Tibial artery (tissue), 4 donors: ENCODE measurements around the gene PDE7B.

Source experiments
- DNase-seq, 2 donors: peaks; one replicate each; pipeline ENCODE4 v3.0.0-alpha.2; 2019
- H3K27ac ChIP-seq, 2 donors: fragments of 200-600 bp; sonication (generic) in 1 of 2; 1 replicate in 1 of 2; 2 replicates in 1 of 2; pipeline ENCODE4 v1.5.1; 2018 to 2019; ENCODE audit warnings: mild to moderate bottlenecking in 1 of 2
- H3K27me3 ChIP-seq, 2 donors: fragments of 200-600 bp; sonication (generic) in 1 of 2; one replicate each; pipeline versions ENCODE4 v1.5.1 to v1.6.0; 2016 to 2019
- H3K36me3 ChIP-seq, 3 donors: fragments of 200-600 bp; sonication (generic) in 2 of 3; one replicate each; pipeline ENCODE4 v1.5.1; 2016 to 2019; ENCODE audit warnings: mild to moderate bottlenecking in 2 of 3
- H3K4me1 ChIP-seq, 4 donors: fragments of 200-600 bp; sonication (generic) in 2 of 4; 1 replicate in 3 of 4; 2 replicates in 1 of 4; pipeline ENCODE4 v1.5.1; 2016 to 2019
- H3K4me3 ChIP-seq, 2 donors: fragments of 200-600 bp; sonication (generic) in 1 of 2; 1 replicate in 1 of 2; 2 replicates in 1 of 2; pipeline ENCODE4 v1.5.1; 2018 to 2019; ENCODE audit warnings: mild to moderate bottlenecking in 2 of 2
- H3K9me3 ChIP-seq, 3 donors: fragments of 200-600 bp; sonication (generic) in 1 of 3; one replicate each; pipeline ENCODE4 v1.5.1; 2016 to 2019
- CTCF ChIP-seq, 2 experiments: fragments of 200-600 bp in 1 of 2; fragments of 450-650 bp in 1 of 2; IDR thresholded peaks; one replicate each; pipeline ENCODE4 v1.5.1; 2017 to 2019; ENCODE audit warnings: antibody characterized with exemption in 2 of 2, mild to moderate bottlenecking in 1 of 2, moderate library complexity in 1 of 2
- intact Hi-C: fragments of 100-400 bp; cut with DNase I; formaldehyde crosslinking; loops from one replicate; pipeline ENCODE4 v1.15.0; 2023; ENCODE audit warnings: low total_unique reads

PDE7B gene

GRCh38 chr6:135994857-135995544 lies 143.5 kb downstream of the PDE7B start:
- no peak for TF ChIP-seq CTCF (IDR thresholded peaks at IDR 0.05)

GRCh38 chr6:135995545-135995898 lies 144.0 kb downstream of the PDE7B start:
- H3K4me1 ChIP-seq = peaks cover 0 to 10% (median 0%) of the 10 kb centered on the region in 4 donors
- no peaks in the 10 kb centered on the region for H3K27me3 ChIP-seq
- no peaks in the 10 kb centered on the region for H3K36me3 ChIP-seq
- H3K4me3 ChIP-seq = no peak overlapping the region
- TF ChIP-seq CTCF (IDR thresholded peaks at IDR 0.05) = no peak
- H3K9me3 ChIP-seq = no peaks in the 10 kb centered on the region
- intact Hi-C loops = no loop called here
- no peak for DNase-seq
- H3K27ac ChIP-seq = no peak overlapping the region

More at GRCh38 chr6:135994857-135995544, 143.5 kb downstream of the PDE7B start:
- intact Hi-C loops = no loop called here
- Histone ChIP-seq H3K27me3 (no peaks in the 10 kb centered on the region), H3K27ac (no peak overlapping the region), H3K9me3 (no peaks in the 10 kb centered on the region), H3K4me3 (no peak overlapping the region), H3K36me3 (no peaks in the 10 kb centered on the region), H3K4me1 (peaks cover 0 to 10% (median 0%) of the 10 kb centered on the region in 4 donors)
- no peak for DNase-seq

GRCh38 chr6:135996668-135997067 lies 145.2 kb downstream of the PDE7B start:
- no peak for TF ChIP-seq CTCF (IDR thresholded peaks at IDR 0.05)
- Histone ChIP-seq H3K4me1 (peaks cover 0 to 10% (median 0%) of the 10 kb centered on the region in 4 donors), H3K27me3 (no peaks in the 10 kb centered on the region), H3K27ac (no peak overlapping the region), H3K4me3 (no peak overlapping the region), H3K36me3 (no peaks in the 10 kb centered on the region), H3K9me3 (no peaks in the 10 kb centered on the region)
- no peak for DNase-seq
- intact Hi-C loops = no loop called here

- H3K27ac ChIP-seq = no peak overlapping the region
- intact Hi-C loops = no loop called here
- no peaks in the 10 kb centered on the region for H3K36me3 ChIP-seq
- no peak for DNase-seq
- H3K4me1 ChIP-seq = peaks cover 0 to 10% (median 0%) of the 10 kb centered on the region in 4 donors
- no peaks in the 10 kb centered on the region for H3K9me3 ChIP-seq
- TF ChIP-seq CTCF (IDR thresholded peaks at IDR 0.05) = no peak
- H3K27me3 ChIP-seq = no peaks in the 10 kb centered on the region
- H3K4me3 ChIP-seq = no peak overlapping the region
These were observed 147.9 kb downstream of the PDE7B start for GRCh38 chr6:135999393-135999792.

- intact Hi-C loops = no loop called here
- Histone ChIP-seq H3K36me3 (no peaks in the 10 kb centered on the region), H3K9me3 (peaks cover 0 to 5% (median 0%) of the 10 kb centered on the region in 3 donors), H3K27me3 (no peaks in the 10 kb centered on the region), H3K4me3 (no peak overlapping the region), H3K4me1 (peaks cover 0 to 4% (median 0%) of the 10 kb centered on the region in 4 donors), H3K27ac (no peak overlapping the region)
- no peak for DNase-seq
- TF ChIP-seq CTCF (IDR thresholded peaks at IDR 0.05) = no peak
These were observed 155.8 kb downstream of the PDE7B start for GRCh38 chr6:136007345-136007744.
